NCI-H2171 treated with DMSO at 0.1 percent for 48 hours (cell line): ENCODE results near the gene CDC42SE2.
"Not testable (repeated sequence)": the region's sequence is repeated elsewhere in the genome, so short reads cannot be mapped to it uniquely, and the experiment has no call there.

Experiments
- DNase-seq: peaks from one replicate; lab custom pipeline; 2025; lab: John Stamatoyannopoulos, UW

Gene CDC42SE2

DNA sequence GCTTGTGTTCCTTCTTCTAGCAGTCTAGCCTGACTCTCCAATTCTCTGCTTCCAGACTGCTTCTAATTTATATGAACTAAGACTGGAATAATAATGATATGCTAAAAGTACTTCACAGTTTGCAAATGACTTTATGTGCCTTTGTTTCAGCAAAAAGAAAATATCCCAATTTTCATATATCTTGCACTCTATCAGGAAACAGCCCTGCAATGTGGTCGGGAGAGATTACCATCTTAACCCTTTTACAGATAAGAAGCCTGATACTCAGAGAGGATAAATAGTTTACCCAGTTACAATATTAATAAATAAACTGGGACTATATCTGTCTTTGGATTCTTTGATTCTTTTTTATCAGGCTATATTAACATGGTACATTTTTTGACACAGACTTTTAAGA lies 126.0 kb downstream of the CDC42SE2 start:
- DNase-seq = no peak

DNA sequence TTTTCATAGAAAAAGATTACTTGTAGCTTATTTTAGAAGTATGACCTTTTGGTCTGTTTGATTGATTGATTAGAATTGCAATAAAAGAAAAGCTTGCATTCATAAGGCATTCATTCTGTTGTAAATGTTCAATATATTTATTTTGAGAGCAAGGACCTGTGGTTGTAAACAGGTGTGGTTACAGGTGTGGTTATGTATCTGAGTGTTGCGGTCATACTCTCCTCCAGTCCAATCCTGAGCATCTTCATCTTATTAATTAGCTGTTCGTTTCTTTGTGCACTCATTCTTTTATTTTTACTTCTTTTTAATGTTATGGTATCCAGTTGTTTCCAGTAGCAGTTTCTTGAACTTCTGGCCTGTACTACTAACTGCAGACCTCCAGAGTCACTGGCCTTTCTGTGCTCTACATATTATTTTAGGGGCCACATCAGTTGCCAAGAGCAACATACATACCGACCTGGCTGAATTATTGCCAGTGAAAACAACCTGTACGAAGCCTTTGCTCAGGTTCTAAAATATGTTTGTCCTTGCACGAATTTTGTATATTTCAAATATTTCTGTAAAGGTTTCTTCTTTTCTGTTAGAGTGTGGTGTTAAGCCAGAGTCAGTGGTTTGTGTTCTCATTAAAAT lies 128.7 kb downstream of the CDC42SE2 start:
- DNase-seq = no peak

- DNase-seq = no peak
Observed at GRCh38 chr5:131393498-131393968, 129.7 kb downstream of the CDC42SE2 start.

- DNase-seq = no peak
Observed at GRCh38 chr5:131394128-131394527, 130.3 kb downstream of the CDC42SE2 start.

GRCh38 chr5:131396015-131396414 lies 132.2 kb downstream of the CDC42SE2 start:
- DNase-seq = no peak

- no peak for DNase-seq
Observed at GRCh38 chr5:131396630-131397273, 132.9 kb downstream of the CDC42SE2 start.

DNA sequence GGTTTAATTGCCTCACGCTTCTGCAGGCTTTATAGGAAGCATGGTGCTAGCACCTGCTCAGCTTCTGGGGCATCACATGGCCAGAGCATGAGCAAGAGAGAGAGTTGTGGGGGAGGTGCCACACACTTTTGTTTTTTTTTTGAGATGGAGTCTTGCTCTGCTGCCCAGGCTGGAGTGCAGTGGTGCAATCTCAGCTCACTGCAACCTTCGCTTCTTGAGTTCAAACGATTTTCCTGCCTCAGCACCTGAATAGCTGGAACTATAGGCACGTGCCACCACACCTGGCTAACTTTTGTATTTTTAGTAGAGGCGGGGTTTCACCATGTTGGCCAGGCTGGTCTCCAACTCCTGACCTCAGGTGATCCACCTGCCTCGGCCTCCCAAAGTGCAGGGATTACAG lies 135.2 kb downstream of the CDC42SE2 start:
- DNase-seq = not testable (repeated sequence)

DNA sequence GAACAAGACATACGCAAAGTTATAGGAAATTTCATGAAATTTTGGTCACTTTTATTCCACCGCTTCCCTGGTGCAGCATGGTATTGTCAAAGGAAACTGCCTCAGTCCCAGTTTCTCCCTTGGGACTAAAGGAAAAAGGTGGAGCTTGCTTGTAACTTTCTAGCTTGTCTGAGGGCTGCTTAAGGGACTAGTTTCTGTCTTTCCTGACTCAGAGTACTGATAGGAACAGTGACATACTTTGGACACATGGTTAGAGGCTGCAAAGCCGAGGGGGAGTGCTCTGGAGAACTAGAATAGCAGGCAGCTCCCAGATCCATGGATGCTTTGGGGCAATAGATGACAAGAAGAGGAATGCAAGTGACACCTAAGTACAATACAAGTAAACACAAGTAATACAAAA lies 136.7 kb downstream of the CDC42SE2 start:
- no peak for DNase-seq

DNA sequence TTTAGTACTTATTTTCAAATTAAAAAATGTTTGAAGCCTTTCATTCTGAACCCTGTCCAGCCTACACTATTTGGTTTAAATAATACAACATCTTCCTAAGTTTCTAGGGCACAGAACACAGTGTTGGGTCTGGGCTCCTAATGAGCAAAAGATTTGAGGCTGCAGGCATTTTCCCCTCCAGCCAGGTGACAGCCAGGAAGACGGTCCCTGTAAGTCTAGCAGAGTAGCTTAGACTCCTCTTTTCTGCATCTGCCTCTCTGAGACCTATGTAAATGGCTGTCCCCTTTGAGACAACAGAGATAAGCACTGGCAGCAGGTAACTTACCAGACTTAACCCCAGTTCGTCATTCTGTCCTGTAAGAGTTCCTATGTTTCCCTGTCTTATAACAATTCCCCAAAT lies 141.8 kb downstream of the CDC42SE2 start:
- no peak for DNase-seq

- no peak for DNase-seq
Observed at GRCh38 chr5:131406076-131406475, 142.2 kb downstream of the CDC42SE2 start.

DNA sequence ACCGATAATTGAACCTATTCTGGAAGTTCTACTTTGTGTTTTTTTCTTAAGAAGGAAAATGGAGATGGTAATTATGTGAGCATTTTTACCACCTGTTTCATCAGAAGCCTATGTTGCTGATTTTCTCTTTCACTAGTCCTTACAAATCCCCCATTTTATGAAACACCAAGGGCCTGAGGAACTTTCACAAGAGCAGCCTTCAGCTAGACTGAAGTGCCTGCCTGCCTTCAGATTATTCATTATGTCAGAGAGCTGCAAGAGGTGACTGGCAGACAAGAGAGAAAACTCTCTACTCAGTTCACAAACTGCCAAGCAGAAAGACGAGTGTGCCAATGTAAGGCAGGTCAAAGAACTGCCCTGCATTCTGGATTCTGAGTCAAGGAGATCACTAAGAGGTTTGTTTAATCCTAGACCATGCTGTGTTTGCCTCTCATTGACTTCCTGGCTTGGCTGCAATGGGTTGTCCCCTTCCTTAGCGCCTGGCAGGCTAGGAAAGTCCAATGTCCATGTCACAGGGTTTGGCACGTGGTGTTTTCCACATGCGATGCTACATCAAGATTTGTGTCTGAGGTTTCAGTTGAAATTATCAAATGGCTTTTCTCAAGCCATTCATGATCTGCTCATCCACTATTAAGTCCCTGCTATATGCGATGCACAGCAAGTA lies 143.3 kb downstream of the CDC42SE2 start:
- no peak for DNase-seq

DNA sequence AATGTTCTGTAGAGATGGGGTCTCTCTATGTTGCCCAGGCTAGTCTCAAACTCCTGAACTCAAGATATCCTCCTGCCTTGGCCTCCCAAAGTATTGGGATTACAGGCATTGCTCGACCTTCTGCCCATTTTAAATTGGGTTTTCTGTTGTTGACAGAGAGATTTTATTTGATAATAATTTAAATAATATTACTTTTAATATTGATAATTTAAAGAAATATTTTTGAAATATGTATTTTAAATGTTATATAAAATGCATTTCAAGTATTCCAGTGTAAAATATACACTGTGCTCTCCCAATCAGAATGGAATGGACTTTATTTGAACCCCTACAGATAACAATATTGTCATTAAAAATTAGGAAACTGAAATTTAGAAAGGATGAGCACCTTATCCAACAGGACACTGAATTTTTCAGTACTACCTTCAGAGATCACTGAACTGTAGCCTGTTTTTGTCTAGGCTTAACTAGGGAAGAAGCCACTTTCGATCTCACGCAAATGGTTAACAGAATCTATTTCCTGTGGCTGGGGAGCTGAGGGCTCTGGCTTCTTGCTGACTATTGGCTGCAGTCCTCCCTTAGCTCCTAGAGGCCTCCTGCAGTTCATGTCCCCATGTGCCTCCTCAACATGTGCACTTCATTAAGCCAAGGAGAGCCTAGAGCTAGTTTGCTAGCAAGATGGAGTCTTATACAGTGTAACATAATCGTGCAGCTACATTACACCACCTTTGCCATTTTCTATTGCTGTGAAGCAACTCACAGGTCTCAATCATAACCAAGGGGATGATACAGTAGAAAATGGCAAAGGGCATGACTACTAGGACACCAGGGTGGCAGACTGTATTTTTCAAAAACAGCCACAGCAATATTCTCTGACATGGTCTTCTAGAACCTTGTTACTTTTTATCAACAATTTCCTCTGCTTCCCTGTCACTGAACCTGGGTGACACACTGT lies 150.0 kb downstream of the CDC42SE2 start:
- no peak for DNase-seq

DNA sequence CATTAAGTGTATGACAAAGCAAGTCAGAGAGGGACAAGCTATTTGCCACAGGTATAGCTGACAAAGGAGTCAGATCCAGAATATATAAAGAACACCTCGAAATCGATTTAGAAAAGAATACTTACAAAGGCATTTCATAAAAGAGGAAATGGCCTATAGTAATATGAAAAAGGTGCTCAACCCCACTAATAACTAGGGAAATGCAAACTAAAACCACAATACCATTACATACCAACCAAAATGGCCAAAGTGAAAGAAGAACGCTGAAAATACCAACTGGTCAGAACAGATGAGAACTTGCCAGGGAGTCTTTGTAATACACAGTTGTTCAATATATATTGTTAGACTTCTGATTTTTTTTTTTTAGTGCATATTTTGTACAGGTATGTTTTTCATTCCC lies 152.9 kb downstream of the CDC42SE2 start:
- DNase-seq = no peak

GRCh38 chr5:131417240-131417869 lies 153.5 kb downstream of the CDC42SE2 start:
- peak; percentile 59 for DNase-seq

GRCh38 chr5:131418846-131419245 lies 155.0 kb downstream of the CDC42SE2 start:
- DNase-seq = no peak

DNA sequence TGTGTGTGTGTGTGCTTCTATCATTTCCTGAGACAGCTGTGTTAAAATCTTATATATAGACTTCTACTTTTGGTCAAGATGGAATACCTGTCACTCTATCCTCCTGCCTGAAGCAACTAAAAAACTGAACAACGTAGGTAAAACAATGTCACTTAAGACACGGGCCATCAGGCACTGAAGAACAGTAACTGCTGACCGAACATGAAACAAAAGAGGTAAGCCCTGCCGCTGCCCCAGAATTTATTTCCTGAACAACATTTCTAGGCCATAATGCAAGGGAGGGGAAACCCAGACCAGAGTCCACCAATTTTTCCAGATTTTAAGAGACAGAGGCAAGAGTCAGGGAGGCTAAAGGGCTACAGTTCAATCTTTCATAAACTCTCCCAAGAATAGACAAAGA lies 156.0 kb downstream of the CDC42SE2 start:
- DNase-seq = no peak

GRCh38 chr5:131423056-131423455 lies 159.2 kb downstream of the CDC42SE2 start:
- DNase-seq = peak; percentile 9

- DNase-seq = no peak
Observed at GRCh38 chr5:131426011-131426410, 162.2 kb downstream of the CDC42SE2 start.

- DNase-seq = no peak
Observed at GRCh38 chr5:131430794-131431193, 166.9 kb downstream of the CDC42SE2 start.

DNA sequence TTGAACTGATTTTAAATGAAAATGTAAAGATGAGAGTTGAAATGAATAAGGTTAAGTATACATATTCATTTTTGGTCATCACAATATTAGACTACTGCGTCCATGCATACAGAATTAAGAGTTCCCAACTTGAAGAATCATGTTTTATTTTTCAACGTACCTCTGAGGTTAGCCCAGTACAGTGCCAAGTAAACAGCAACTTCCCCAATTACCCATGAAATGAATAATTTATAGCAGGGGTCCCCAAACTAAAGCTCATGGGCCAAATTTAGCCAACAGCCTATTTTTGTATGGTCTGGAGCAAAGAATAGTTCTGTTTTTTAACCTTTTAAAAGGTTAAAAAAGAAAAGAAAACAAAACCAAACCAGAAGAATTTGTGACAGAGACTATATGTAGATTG lies 167.9 kb downstream of the CDC42SE2 start:
- DNase-seq = no peak

- no peak for DNase-seq
Observed at GRCh38 chr5:131433109-131433508, 169.3 kb downstream of the CDC42SE2 start.

DNA sequence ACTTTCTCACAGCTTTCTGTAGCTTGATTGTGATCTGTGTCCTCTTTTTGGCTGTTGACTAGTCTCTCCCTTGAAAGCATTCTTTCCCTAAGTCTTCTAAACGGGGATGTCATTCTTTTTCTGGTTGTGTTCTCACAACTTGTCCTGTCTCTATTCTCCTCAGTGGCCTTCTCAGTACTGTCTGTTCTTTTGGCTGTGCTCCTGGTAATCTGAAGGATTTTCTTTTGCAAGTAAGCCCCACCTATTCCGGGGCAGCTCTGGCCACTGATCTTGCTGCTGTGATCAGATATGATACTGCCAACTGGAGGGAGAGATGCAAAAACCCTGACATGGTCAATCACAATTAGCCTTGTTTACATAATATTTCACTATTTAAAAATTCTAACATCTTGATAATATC lies 172.2 kb downstream of the CDC42SE2 start:
- DNase-seq = no peak
